Kidney (tissue), 14 donors: Measurements from ENCODE around the gene ATG4B. TPM values are rescaled to one million over a fixed set of nuclear protein-coding genes. Genes with fewer than 3 reads are reported as not detected.

ENCODE experiments used
- DNase-seq, 5 donors: peaks; one replicate each; pipeline ENCODE4 v3.0.0-alpha.2; 2013 to 2020
- FAIRE-seq: peaks from 2 replicates; lab custom pipeline; 2012; peaks lifted over from hg19 to GRCh38; lab: Jason Lieb, UNC
- H3K27ac ChIP-seq, 2 donors: one replicate each; pipeline ENCODE4 v1.7.0; 2013; ENCODE audit warnings: low read depth in 2 of 2, low read length in 2 of 2, inconsistent platforms in 1 of 2
- H3K27me3 ChIP-seq: one replicate; pipeline ENCODE4 v1.7.1; 2013; ENCODE audit warnings: low read length, inconsistent platforms; ENCODE audit not compliant: control insufficient read depth, insufficient read depth
- H3K36me3 ChIP-seq, 3 donors: one replicate each; pipeline versions ENCODE4 v1.7.0 to v1.7.1; 2013; ENCODE audit warnings: low read length in 3 of 3, control low read depth in 1 of 3, inconsistent platforms in 1 of 3; ENCODE audit not compliant: insufficient read depth in 3 of 3, control insufficient read depth in 2 of 3
- H3K4me1 ChIP-seq, 3 donors: one replicate each; pipeline versions ENCODE4 v1.7.0 to v1.7.1; 2013; ENCODE audit warnings: low read length in 3 of 3, inconsistent platforms in 1 of 3, low read depth in 1 of 3; ENCODE audit not compliant: control insufficient read depth in 2 of 3, insufficient read depth in 2 of 3
- H3K4me3 ChIP-seq, 3 donors: one replicate each; pipeline versions ENCODE4 v1.7.0 to v1.8.1; 2013; ENCODE audit warnings: low read length in 3 of 3, control low read depth in 1 of 3, inconsistent platforms in 1 of 3
- H3K9ac ChIP-seq, 3 donors: one replicate each; pipeline versions ENCODE4 v1.7.0 to v1.7.1; 2013; ENCODE audit warnings: low read length in 3 of 3, control low read depth in 1 of 3, inconsistent platforms in 1 of 3
- H3K9me3 ChIP-seq, 3 donors: one replicate each; pipeline versions ENCODE4 v1.7.0 to v1.7.1; 2013; ENCODE audit warnings: low read length in 3 of 3, control low read depth in 1 of 3, inconsistent platforms in 1 of 3; ENCODE audit not compliant: control insufficient read depth in 2 of 3, insufficient read depth in 1 of 3
- CTCF ChIP-seq: IDR thresholded peaks from 3 replicates; pipeline ENCODE4 v1.5.1; 2012; ENCODE audit warnings: mild to moderate bottlenecking, moderate library complexity, borderline replicate concordance; ENCODE audit not compliant: insufficient read depth; ENCODE audit errors: extremely low read depth
- intact Hi-C: fragments of 100-400 bp; cut with DNase I; formaldehyde crosslinking; loops from one replicate; pipeline ENCODE4 v1.11.1; 2022
- polyA plus RNA-seq: library from polyadenylated mRNA; stranded (reverse); fragments of 350-450 nt; fragmentation: Illumina TruSeq; extraction: RNeasy Lipid Tissue Mini Kit (QIAGEN cat#74804); gene quantifications from one replicate; pipeline ENCODE4 v1.2.3, GENCODE V29; 2014; ENCODE audit warnings: low read depth, low replicate concordance; ENCODE audit not compliant: insufficient read depth
- total RNA-seq: library from RNA; stranded (reverse); fragmentation: NEBNext Ultra II Directional; extraction: Animal tissue kit (Norgen Biotek cat#: 25700); gene quantifications from one replicate; pipeline ENCODE4 v1.2.1, GENCODE V29; 2021
- donor health status: control.
- donor health status: control.
- donor health status: control.
- donor health status: control.
- donor health status: control.
- donor health status: DM: yes; HTN: yes; CAD: no.
- donor health status: Normal renal cell carcinoma (clear cell type).

The ATG4B gene
- total and polyA plus RNA-seq, 2 donors from 2014 or later, result 56.6 to 81.0 TPM

GRCh38 chr2:241615041-241615440 is 22.5 kb upstream of the ATG4B start:
- no peak for TF ChIP-seq CTCF
- FAIRE-seq (no peak), DNase-seq (peak in 1 of 5 donors; percentile 63)
- H3K9me3 ChIP-seq, result no peaks in the 10 kb centered on the region
- no peak overlapping the region for H3K4me3 ChIP-seq
- H3K27ac ChIP-seq, result no peak overlapping the region
- H3K9ac ChIP-seq, result no peak overlapping the region
- H3K36me3 ChIP-seq, result peaks cover 2 to 4% (median 3%) of the 10 kb centered on the region in 3 donors
- intact Hi-C loops, result no loop called here
- peaks cover 0 to 31% (median 20%) of the 10 kb centered on the region in 3 donors for H3K4me1 ChIP-seq
- no peaks in the 10 kb centered on the region for H3K27me3 ChIP-seq

GRCh38 chr2:241615522-241616052 is 21.9 kb upstream of the ATG4B start:
- H3K36me3 ChIP-seq, result peaks cover 2 to 4% (median 3%) of the 10 kb centered on the region in 3 donors
- FAIRE-seq (no peak), DNase-seq (peak in 1 of 5 donors; percentile 71)
- no peak overlapping the region for H3K27ac ChIP-seq
- no peaks in the 10 kb centered on the region for H3K27me3 ChIP-seq
- TF ChIP-seq CTCF, result no peak
- H3K4me3 ChIP-seq, result no peak overlapping the region
- H3K4me1 ChIP-seq, result peaks cover 0 to 30% (median 20%) of the 10 kb centered on the region in 3 donors
- no peaks in the 10 kb centered on the region for H3K9me3 ChIP-seq
- intact Hi-C loops, result no loop called here
- no peak overlapping the region for H3K9ac ChIP-seq

- Histone ChIP-seq H3K4me3 (peak overlapping the region in 2 of 3 donors; percentile 43 to 57), H3K27ac (peak overlapping the region in 1 of 2 donors; percentile 18), H3K27me3 (no peaks in the 10 kb centered on the region), H3K4me1 (peaks cover 0 to 28% (median 20%) of the 10 kb centered on the region in 3 donors), H3K9me3 (no peaks in the 10 kb centered on the region), H3K9ac (peak overlapping the region in 1 of 3 donors; percentile 16), H3K36me3 (peaks cover 2 to 4% (median 3%) of the 10 kb centered on the region in 3 donors)
- TF ChIP-seq CTCF, result no peak
- FAIRE-seq (no peak), DNase-seq (peak in 1 of 5 donors; percentile 73)
- intact Hi-C loops, result no loop called here
Measured at GRCh38 chr2:241616168-241617125, 21.0 kb upstream of the ATG4B start.
